ENCODE measurements around the gene TOP3A. TPM values are rescaled to one million over a fixed set of nuclear protein-coding genes. Genes with fewer than 3 reads are reported as not detected.

Gene TOP3A
- total RNA-seq, 4 donors from 2014 or later, result 18.7 to 46.4 (median 28.4) TPM

- no peak overlapping the region for H3K4me3 ChIP-seq (ENCODE audit: low read depth, poor library complexity, severe bottlenecking)
- WGBS, 2 donors, result 60 to 72% methylated on average over 2 of the region's 2 CpGs
- intact Hi-C loops (cut with DNase I; ENCODE audit: low total_unique reads), result loop anchor here (1.0 kb wide), 1 partner anchor 34 kb away; no protein-coding TSS in a partner anchor
- no peak for DNase-seq (ENCODE audit: low spot score in 2 of 2)
- TF ChIP-seq CTCF (IDR thresholded peaks at IDR 0.05) (no peak), POLR2A (IDR thresholded peaks at IDR 0.05) (no peak)
Measured at GRCh38 chr17:18327093-18327492, 12.3 kb upstream of the TOP3A start.

GRCh38 chr17:18326572-18326971 is 11.8 kb upstream of the TOP3A start:
- 87 to 94% methylated on average over 6 of the region's 6 CpGs for WGBS, 2 donors
- H3K4me3 ChIP-seq (ENCODE audit: low read depth, poor library complexity, severe bottlenecking), result no peak overlapping the region
- TF ChIP-seq CTCF (IDR thresholded peaks at IDR 0.05) (no peak), POLR2A (IDR thresholded peaks at IDR 0.05) (no peak)
- no peak for DNase-seq (ENCODE audit: low spot score in 2 of 2)
- intact Hi-C loops (cut with DNase I; ENCODE audit: low total_unique reads), result no loop called here

GRCh38 chr17:18326039-18326438 is 11.2 kb upstream of the TOP3A start:
- DNase-seq (ENCODE audit: low spot score in 2 of 2), result no peak
- TF ChIP-seq POLR2A (IDR thresholded peaks at IDR 0.05), result no peak
- no peak for TF ChIP-seq CTCF (IDR thresholded peaks at IDR 0.05)
- no peak overlapping the region for H3K4me3 ChIP-seq (ENCODE audit: low read depth, poor library complexity, severe bottlenecking)
- intact Hi-C loops (cut with DNase I; ENCODE audit: low total_unique reads), result no loop called here
- WGBS, 2 donors, result 95 to 97% methylated on average over 2 of the region's 2 CpGs

- TF ChIP-seq CTCF (IDR thresholded peaks at IDR 0.05) (no peak), POLR2A (IDR thresholded peaks at IDR 0.05) (no peak)
- intact Hi-C loops (cut with DNase I; ENCODE audit: low total_unique reads), result no loop called here
- H3K4me3 ChIP-seq (ENCODE audit: low read depth, poor library complexity, severe bottlenecking), result no peak overlapping the region
- WGBS, 2 donors, result 85 to 89% methylated on average over 27 of the region's 27 CpGs
- DNase-seq (ENCODE audit: low spot score in 2 of 2), result no peak
Measured at GRCh38 chr17:18324140-18325050, 9.6 kb upstream of the TOP3A start.

GRCh38 chr17:18323507-18324139 is 8.8 kb upstream of the TOP3A start:
- H3K4me3 ChIP-seq (ENCODE audit: low read depth, poor library complexity, severe bottlenecking), result no peak overlapping the region
- intact Hi-C loops (cut with DNase I; ENCODE audit: low total_unique reads), result no loop called here
- TF ChIP-seq CTCF (IDR thresholded peaks at IDR 0.05) (no peak), POLR2A (IDR thresholded peaks at IDR 0.05) (no peak)
- no peak for DNase-seq (ENCODE audit: low spot score in 2 of 2)
- WGBS, 2 donors, result 87 to 90% methylated on average over 14 to 16 of the region's 16 CpGs
